Measurements from ENCODE around the gene VAMP4.

DNA sequence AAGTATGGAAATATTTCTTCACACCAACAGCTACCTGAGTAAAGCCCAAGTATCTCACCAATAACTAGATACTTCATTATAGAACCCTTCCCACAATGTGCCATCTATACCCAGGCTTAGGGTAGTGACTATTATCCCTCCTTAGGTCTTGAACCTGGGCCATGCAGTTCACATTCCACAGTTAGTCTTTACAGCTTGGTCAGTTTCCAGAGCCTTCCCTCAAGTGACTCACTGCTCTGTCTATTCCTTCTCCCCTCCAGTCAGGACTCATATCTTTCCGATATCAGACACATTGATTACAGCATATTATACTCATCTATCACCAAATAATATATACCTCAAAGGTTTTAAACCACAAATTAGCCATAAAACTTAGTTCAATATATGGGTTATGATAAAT lies 23.6 kb downstream of the VAMP4 start:
- no peak for TF ChIP-seq CTCF (IDR thresholded peaks at IDR 0.05)
- no peak for TF ChIP-seq POLR2A (IDR thresholded peaks at IDR 0.05)
